Hepatocyte (in vitro differentiated cells): ENCODE measurements around the gene BCL2L1.

Experiments used
- EZH2 ChIP-seq: fragments of 200-600 bp; sonication (generic); IDR thresholded peaks from 2 replicates; pipeline ENCODE4 v1.6.1; 2016; ENCODE audit warnings: antibody characterized with exemption, mild to moderate bottlenecking, borderline replicate concordance
- TF ChIP-seq, protein P1 (sequence below): fragments of 200-600 bp; sonication (generic); IDR thresholded peaks from 2 replicates; pipeline ENCODE4 v1.5.1; 2016; ENCODE audit warnings: antibody characterized with exemption, mild to moderate bottlenecking; ENCODE audit not compliant: poor library complexity

DNA sequence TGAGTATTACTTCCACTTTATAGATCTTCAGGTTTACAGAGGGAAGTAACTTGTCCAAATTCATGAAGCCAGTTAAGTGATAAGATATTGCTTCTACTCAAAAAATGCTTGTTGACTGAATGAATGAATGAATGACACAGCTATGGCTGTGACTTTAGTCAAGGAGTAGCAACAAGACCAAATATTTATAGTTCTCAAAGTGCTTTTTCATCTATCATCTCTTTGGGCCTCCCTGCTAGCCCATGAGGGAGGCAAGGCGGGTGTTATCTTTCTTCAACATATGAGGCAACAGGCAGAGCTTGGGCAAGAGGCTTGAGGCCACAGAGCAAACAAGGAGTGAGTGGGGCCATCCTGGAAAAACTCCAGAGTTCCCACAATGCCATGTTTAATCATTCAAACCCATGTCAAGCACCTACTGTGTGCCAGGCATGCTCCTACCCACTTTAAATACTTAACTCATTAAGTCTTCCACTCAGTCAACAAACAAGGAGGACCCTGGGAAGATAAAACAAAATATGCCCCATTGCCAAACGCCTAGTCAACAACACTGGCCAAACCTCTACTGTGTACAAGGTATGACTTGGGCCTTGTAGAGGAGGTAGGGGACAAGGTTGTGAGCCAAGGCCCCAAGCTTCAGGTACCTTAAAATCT, 15.9 kb downstream of the BCL2L1 start:
- TF ChIP-seq EZH2, result no peak
- TF ChIP-seq, protein P1, sequence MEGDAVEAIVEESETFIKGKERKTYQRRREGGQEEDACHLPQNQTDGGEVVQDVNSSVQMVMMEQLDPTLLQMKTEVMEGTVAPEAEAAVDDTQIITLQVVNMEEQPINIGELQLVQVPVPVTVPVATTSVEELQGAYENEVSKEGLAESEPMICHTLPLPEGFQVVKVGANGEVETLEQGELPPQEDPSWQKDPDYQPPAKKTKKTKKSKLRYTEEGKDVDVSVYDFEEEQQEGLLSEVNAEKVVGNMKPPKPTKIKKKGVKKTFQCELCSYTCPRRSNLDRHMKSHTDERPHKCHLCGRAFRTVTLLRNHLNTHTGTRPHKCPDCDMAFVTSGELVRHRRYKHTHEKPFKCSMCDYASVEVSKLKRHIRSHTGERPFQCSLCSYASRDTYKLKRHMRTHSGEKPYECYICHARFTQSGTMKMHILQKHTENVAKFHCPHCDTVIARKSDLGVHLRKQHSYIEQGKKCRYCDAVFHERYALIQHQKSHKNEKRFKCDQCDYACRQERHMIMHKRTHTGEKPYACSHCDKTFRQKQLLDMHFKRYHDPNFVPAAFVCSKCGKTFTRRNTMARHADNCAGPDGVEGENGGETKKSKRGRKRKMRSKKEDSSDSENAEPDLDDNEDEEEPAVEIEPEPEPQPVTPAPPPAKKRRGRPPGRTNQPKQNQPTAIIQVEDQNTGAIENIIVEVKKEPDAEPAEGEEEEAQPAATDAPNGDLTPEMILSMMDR, result no peak
